ENCODE results near the gene ZSCAN31.

ZSCAN31 gene

DNA sequence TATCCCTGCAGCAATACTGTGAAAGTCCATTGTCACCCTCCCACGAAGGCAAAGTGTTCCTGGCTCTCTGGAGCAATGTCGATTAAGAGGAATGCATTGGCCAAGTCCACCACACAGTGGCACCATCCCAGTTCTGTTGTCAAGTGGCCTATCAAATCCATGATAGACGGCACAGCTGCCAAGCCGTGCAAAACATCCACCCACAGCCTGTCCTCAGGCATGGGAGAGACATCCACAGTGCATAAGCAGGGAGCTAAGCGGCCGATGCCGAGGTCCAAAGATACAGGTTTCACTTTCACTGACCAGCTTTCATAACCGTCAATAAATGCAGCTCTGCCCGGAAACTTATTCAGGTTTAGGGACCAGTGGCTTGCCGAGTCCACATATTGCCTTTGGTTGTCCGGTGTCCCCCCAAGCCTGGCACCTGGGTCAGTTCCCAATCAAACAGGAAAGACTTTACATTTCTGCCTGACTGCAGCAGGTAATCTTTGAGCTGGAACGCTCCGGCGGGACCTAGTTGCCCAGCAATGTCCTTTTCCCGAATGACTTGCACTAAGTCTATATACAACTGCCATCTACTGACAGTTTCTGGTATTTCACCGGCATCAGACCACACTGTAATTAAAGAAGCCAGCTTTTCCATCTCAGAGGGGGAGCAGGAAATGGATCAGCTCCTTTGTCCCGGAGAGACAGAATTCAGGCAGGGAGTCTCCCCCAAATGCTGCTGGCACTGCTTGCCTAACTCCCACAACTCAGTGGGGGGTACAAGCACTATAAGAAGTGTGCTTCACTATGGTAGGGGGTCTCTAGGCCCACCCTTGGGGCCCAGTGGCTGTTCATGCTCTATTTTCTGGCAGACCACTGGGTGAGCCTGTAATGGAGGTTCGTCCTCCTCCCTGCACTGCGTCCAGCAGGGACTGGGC is 20.1 kb upstream of the ZSCAN31 start:
- Histone ChIP-seq H3K4me1 (ENCODE audit: control insufficient read depth in 1 of 2, insufficient read depth in 1 of 2, low read depth in 1 of 2, low read length in 1 of 2) (peaks cover 20 to 22% of the 10 kb centered on the region in 2 experiments), H3K4me3 (ENCODE audit: low read depth in 1 of 2, low read length in 1 of 2) (peak overlapping the region; percentile 62 to 81), H3K9me3 (no peaks in the 10 kb centered on the region), H3K27me3 (no peaks in the 10 kb centered on the region), H3K27ac (peak overlapping the region; percentile 76), H3K36me3 (no peaks in the 10 kb centered on the region)
- TF ChIP-seq, protein P1, sequence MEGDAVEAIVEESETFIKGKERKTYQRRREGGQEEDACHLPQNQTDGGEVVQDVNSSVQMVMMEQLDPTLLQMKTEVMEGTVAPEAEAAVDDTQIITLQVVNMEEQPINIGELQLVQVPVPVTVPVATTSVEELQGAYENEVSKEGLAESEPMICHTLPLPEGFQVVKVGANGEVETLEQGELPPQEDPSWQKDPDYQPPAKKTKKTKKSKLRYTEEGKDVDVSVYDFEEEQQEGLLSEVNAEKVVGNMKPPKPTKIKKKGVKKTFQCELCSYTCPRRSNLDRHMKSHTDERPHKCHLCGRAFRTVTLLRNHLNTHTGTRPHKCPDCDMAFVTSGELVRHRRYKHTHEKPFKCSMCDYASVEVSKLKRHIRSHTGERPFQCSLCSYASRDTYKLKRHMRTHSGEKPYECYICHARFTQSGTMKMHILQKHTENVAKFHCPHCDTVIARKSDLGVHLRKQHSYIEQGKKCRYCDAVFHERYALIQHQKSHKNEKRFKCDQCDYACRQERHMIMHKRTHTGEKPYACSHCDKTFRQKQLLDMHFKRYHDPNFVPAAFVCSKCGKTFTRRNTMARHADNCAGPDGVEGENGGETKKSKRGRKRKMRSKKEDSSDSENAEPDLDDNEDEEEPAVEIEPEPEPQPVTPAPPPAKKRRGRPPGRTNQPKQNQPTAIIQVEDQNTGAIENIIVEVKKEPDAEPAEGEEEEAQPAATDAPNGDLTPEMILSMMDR (IDR thresholded peaks at IDR 0.05): peak; percentile 87

DNA sequence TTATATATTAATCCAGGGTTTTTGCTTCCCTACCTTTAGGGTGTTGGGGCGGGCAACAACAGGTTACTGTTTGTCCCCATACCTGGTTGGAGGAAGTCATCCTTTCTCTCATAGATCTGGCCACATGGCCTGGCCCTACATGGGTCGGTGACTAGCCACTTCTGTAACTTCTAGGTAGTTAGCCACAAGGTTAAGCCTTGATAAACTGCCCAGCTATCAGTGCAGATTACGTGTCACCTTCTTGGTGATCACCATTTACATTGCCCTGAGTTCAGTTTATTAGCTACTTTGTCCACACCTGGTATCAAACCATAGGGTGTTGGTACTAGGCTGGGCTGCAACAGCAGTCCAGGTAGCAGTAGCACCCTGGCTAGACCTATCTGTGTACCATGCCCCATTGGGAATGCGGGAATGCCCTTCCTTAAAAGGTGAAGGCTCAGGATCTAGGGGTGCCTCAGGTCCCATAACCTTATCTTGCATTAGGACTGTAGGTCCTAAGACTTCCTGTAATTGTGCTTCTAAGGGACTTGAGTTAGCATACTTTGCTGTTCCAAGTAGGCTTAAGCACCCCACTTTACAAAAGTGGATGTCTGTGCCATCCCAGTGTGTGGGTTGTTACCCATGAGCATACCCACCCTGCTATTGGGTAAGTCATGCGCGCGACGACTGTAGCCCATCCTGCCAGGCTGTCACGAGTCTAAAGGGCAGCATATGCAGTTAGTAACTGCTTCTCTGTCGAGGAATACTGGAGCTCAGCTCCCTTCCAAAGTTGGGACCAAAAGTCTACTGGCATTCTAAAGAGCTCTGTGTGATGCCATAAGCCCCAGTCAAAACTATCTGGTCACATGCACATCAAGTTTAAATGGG is 19.0 kb upstream of the ZSCAN31 start:
- Histone ChIP-seq H3K36me3 (no peaks in the 10 kb centered on the region), H3K27me3 (no peaks in the 10 kb centered on the region), H3K27ac (peak overlapping the region; percentile 76), H3K9me3 (no peaks in the 10 kb centered on the region), H3K4me3 (ENCODE audit: low read depth in 1 of 2, low read length in 1 of 2) (peak overlapping the region; percentile 62 to 81), H3K4me1 (ENCODE audit: control insufficient read depth in 1 of 2, insufficient read depth in 1 of 2, low read depth in 1 of 2, low read length in 1 of 2) (peaks cover 29 to 30% of the 10 kb centered on the region in 2 experiments)
- TF ChIP-seq, protein P1 (IDR thresholded peaks at IDR 0.05): no peak

DNA sequence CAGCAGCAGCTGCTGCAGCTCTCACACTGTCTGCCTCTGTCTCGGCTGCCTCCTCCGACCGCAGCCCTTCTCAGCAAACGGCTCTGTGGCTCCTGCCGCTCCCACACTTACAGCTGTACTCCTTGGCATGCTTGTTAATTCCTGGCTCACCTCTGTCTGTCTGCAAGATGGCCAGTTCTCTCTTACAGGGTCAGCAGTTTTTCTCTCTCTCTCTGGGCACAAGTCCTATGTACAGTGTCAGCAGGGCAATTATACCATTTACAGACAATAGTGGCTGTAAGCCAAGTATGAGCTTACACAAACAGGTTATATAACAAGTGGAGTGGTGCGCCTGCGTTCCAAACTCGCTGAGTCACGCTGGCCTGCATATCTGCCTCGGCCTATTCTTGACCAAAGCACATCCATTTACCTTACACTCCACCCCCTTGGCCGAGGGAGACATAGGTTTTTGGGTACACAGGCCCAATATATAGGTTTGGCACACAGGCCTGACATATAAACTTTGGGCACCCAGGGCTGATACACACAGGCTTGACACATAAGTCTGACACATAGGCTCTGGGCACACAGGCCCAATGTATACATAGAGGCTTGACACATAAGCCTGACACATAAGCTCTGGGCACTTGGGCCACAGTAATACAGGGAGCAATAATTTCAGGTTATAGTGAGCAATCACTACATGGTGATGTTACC is 18.2 kb upstream of the ZSCAN31 start:
- Histone ChIP-seq H3K4me1 (ENCODE audit: control insufficient read depth in 1 of 2, insufficient read depth in 1 of 2, low read depth in 1 of 2, low read length in 1 of 2) (peaks cover 34 to 35% of the 10 kb centered on the region in 2 experiments), H3K27ac (no peak overlapping the region), H3K36me3 (no peaks in the 10 kb centered on the region), H3K4me3 (ENCODE audit: low read depth in 1 of 2, low read length in 1 of 2) (no peak overlapping the region), H3K9me3 (no peaks in the 10 kb centered on the region), H3K27me3 (no peaks in the 10 kb centered on the region)
- TF ChIP-seq, protein P1 (IDR thresholded peaks at IDR 0.05): no peak

DNA sequence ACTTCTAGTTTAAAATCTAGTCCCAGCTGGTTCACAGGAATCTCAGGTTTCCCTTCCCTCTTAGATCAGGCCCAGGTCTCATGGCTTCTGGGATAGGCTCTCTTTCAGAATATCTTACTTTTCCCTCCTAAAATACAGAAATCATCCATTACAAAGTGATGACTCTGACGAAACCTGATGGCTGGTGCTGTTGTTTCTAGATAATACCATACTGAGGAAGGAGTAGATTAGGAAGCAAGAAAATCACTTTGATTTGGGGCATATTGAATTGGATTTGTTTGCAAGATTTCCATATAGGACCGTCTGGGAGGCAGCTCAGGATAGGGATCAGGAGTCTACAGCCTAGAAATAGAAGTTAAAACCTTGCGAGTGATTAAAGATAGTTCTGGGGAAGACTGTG is 17.4 kb upstream of the ZSCAN31 start:
- Histone ChIP-seq H3K4me1 (ENCODE audit: control insufficient read depth in 1 of 2, insufficient read depth in 1 of 2, low read depth in 1 of 2, low read length in 1 of 2) (peaks cover 34 to 35% of the 10 kb centered on the region in 2 experiments), H3K36me3 (no peaks in the 10 kb centered on the region), H3K27ac (no peak overlapping the region), H3K4me3 (ENCODE audit: low read depth in 1 of 2, low read length in 1 of 2) (no peak overlapping the region), H3K27me3 (peaks cover under 1% of the 10 kb centered on the region), H3K9me3 (no peaks in the 10 kb centered on the region)
- TF ChIP-seq, protein P1 (IDR thresholded peaks at IDR 0.05): no peak

DNA sequence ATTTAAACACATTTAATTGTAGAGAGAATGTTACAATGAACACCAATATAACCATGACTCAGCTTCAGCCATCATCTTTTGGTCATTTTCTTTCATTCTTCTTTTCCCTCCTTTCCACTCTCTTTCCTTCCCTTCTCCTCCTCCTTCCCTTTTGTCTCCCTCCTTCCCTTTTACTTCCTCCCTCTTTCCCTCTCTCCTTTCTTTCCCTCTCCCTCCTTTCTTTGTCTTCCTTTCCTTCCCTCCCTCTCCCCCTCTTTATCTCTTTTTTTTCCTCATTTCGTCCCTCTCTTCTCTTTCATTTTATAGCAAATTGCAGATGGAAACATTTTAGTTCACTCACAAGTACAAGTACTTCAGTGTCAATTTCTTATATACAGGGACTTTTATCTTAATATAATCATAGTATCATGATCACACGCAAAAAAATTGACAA is 15.6 kb upstream of the ZSCAN31 start:
- peaks cover 25 to 27% of the 10 kb centered on the region in 2 experiments for H3K4me1 ChIP-seq (ENCODE audit: control insufficient read depth in 1 of 2, insufficient read depth in 1 of 2, low read depth in 1 of 2, low read length in 1 of 2)
- no peaks in the 10 kb centered on the region for H3K36me3 ChIP-seq
- no peaks in the 10 kb centered on the region for H3K9me3 ChIP-seq
- H3K27ac ChIP-seq: no peak overlapping the region
- TF ChIP-seq, protein P1 (IDR thresholded peaks at IDR 0.05): no peak
- H3K27me3 ChIP-seq: peaks cover 17% of the 10 kb centered on the region
- H3K4me3 ChIP-seq (ENCODE audit: low read depth in 1 of 2, low read length in 1 of 2): no peak overlapping the region

Measured in neutrophil (primary cell).